ENCODE results near the gene LRTM2. TPM values are rescaled to one million over a fixed set of nuclear protein-coding genes. Genes with fewer than 3 reads are reported as not detected.

LRTM2 gene
- total RNA-seq, 3 donors from 2014 or later: not detected

- intact Hi-C loops (cut with DNase I; ENCODE audit: low total_unique reads): no loop called here
- no peak for DNase-seq (ENCODE audit: low spot score in 2 of 2)
- TF ChIP-seq POLR2AphosphoS5 (IDR thresholded peaks at IDR 0.05): no peak
- no peak for TF ChIP-seq POLR2A (IDR thresholded peaks at IDR 0.05)
- TF ChIP-seq, protein P1, sequence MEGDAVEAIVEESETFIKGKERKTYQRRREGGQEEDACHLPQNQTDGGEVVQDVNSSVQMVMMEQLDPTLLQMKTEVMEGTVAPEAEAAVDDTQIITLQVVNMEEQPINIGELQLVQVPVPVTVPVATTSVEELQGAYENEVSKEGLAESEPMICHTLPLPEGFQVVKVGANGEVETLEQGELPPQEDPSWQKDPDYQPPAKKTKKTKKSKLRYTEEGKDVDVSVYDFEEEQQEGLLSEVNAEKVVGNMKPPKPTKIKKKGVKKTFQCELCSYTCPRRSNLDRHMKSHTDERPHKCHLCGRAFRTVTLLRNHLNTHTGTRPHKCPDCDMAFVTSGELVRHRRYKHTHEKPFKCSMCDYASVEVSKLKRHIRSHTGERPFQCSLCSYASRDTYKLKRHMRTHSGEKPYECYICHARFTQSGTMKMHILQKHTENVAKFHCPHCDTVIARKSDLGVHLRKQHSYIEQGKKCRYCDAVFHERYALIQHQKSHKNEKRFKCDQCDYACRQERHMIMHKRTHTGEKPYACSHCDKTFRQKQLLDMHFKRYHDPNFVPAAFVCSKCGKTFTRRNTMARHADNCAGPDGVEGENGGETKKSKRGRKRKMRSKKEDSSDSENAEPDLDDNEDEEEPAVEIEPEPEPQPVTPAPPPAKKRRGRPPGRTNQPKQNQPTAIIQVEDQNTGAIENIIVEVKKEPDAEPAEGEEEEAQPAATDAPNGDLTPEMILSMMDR (IDR thresholded peaks at IDR 0.05): no peak
- no peaks in the 10 kb centered on the region for H3K4me1 ChIP-seq
- no peak overlapping the region for H3K4me3 ChIP-seq
- H3K36me3 ChIP-seq: no peaks in the 10 kb centered on the region
- peaks cover 0 to 29% of the 10 kb centered on the region in 2 donors for H3K27me3 ChIP-seq
- H3K9me3 ChIP-seq: no peaks in the 10 kb centered on the region
- H3K27ac ChIP-seq: no peak overlapping the region
These were observed 20.6 kb downstream of the LRTM2 start for GRCh38 chr12:1840981-1841425.

DNA sequence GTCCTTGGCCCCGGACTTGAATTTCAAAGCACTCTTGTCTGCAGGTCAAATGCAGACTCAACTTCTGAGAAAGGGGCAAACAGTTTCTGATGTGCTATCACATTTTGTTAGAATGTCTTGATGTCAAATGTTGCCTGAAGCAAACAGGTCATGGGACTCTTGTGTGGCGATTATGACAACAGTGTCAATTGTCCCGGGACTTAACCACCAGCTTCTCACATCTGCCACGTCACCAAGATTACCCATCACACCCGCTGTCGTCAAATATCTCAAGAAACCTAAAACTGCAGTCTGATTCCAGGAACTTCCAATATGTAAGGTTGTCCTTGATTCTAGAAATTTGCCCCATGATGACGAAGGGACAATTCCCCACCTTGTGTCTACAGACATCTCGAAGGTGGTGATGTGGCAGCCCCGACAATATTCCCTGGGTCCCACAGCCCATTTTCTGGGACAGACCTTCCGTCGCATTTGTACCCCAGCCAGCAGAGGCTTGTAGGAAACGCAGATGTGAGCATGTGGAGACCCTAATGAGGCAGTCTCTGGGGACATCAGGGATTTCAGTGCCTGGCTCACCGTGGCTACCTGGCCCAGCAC is 21.3 kb downstream of the LRTM2 start:
- Histone ChIP-seq H3K4me3 (no peak overlapping the region), H3K27me3 (peaks cover 0 to 29% of the 10 kb centered on the region in 2 donors), H3K4me1 (no peaks in the 10 kb centered on the region), H3K27ac (no peak overlapping the region), H3K9me3 (no peaks in the 10 kb centered on the region), H3K36me3 (no peaks in the 10 kb centered on the region)
- TF ChIP-seq POLR2AphosphoS5 (IDR thresholded peaks at IDR 0.05) (no peak), POLR2A (IDR thresholded peaks at IDR 0.05) (no peak)
- TF ChIP-seq, protein P1 (IDR thresholded peaks at IDR 0.05): no peak
- no peak for DNase-seq (ENCODE audit: low spot score in 2 of 2)
- intact Hi-C loops (cut with DNase I; ENCODE audit: low total_unique reads): no loop called here

GRCh38 chr12:1842183-1842904 is 22.0 kb downstream of the LRTM2 start:
- Histone ChIP-seq H3K27me3 (peaks cover 0 to 33% of the 10 kb centered on the region in 2 donors), H3K4me1 (no peaks in the 10 kb centered on the region), H3K27ac (no peak overlapping the region), H3K36me3 (no peaks in the 10 kb centered on the region), H3K4me3 (no peak overlapping the region), H3K9me3 (no peaks in the 10 kb centered on the region)
- DNase-seq (ENCODE audit: low spot score in 2 of 2): peak in 1 of 2 donors; percentile 27
- no peak for TF ChIP-seq POLR2A (IDR thresholded peaks at IDR 0.05)
- TF ChIP-seq, protein P1 (IDR thresholded peaks at IDR 0.05): no peak
- TF ChIP-seq POLR2AphosphoS5 (IDR thresholded peaks at IDR 0.05): no peak
- intact Hi-C loops (cut with DNase I; ENCODE audit: low total_unique reads): no loop called here

DNA sequence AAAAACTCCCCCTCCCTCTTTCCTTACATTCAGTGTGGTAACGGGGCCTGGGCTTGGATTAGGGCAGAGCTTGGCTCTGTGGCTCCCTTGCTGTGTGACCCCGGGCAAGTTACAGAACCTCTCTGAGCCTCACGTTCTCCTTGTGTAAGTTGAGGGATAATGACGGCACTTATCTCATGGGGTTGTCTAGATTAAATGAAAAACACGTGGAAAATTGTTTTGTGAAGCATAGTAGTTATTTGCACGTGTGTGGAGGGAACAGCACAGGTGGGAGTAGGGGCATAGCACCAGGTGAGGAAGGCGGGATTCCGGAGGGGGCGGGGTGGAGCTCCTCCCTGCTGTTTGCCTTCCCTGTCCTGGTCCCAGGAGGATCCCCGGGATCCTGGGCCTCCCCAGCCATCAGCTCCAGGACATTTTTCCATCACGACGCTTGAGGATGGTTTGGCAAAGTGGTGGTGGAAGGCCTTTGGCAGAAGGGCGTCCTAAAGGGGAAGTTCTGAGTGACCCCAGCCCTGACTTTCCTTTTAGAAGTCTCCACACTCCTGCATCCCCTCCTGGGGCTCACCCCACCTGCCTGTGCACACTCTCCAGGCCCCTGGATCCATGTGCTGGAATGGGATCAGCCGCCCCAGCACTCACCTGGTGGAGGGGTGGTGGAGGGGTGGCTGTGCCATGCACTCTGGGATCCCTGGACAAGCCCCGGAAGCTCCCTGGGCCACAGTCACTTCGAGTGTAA is 22.7 kb downstream of the LRTM2 start:
- Histone ChIP-seq H3K36me3 (no peaks in the 10 kb centered on the region), H3K4me1 (no peaks in the 10 kb centered on the region), H3K27ac (no peak overlapping the region), H3K9me3 (no peaks in the 10 kb centered on the region), H3K4me3 (no peak overlapping the region), H3K27me3 (peaks cover 0 to 35% of the 10 kb centered on the region in 2 donors)
- intact Hi-C loops (cut with DNase I; ENCODE audit: low total_unique reads): no loop called here
- TF ChIP-seq POLR2AphosphoS5 (IDR thresholded peaks at IDR 0.05): no peak
- TF ChIP-seq POLR2A (IDR thresholded peaks at IDR 0.05): no peak
- TF ChIP-seq, protein P1 (IDR thresholded peaks at IDR 0.05): no peak
- DNase-seq (ENCODE audit: low spot score in 2 of 2): peak in 1 of 2 donors; percentile 45

- TF ChIP-seq, protein P1 (IDR thresholded peaks at IDR 0.05): no peak
- no peak for TF ChIP-seq POLR2AphosphoS5 (IDR thresholded peaks at IDR 0.05)
- no peak for TF ChIP-seq POLR2A (IDR thresholded peaks at IDR 0.05)
- DNase-seq (ENCODE audit: low spot score in 2 of 2): peak in 1 of 2 donors; percentile 6
- intact Hi-C loops (cut with DNase I; ENCODE audit: low total_unique reads): no loop called here
These were observed 23.3 kb downstream of the LRTM2 start for GRCh38 chr12:1843641-1844005.

More at GRCh38 chr12:1843641-1844005, 23.3 kb downstream of the LRTM2 start:
- peaks cover 0 to 35% of the 10 kb centered on the region in 2 donors for H3K27me3 ChIP-seq
- no peak overlapping the region for H3K27ac ChIP-seq
- H3K4me1 ChIP-seq: no peaks in the 10 kb centered on the region
- no peaks in the 10 kb centered on the region for H3K9me3 ChIP-seq
- no peaks in the 10 kb centered on the region for H3K36me3 ChIP-seq
- no peak overlapping the region for H3K4me3 ChIP-seq
